ENCODE results near the gene PLA2G10. TPM values are rescaled to one million over a fixed set of nuclear protein-coding genes. Genes with fewer than 3 reads are reported as not detected.
A peak's percentile ranks its signal among the peaks of the same experiment; 100 is the strongest.

The PLA2G10 gene
- total and polyA plus RNA-seq, 9 of the 15 experiments (the other 6 are each of a cell fraction or from before 2014, with no cell fraction given), result not detected

GRCh38 chr16:14632693-14633569, 61.2 kb downstream of the PLA2G10 start, which contains the start of gene BFAR (continued):
- TF ChIP-seq LCOR (CRISPR knock-in tag; IDR thresholded peaks at IDR 0.05) (peak; percentile 10; the same call in 1 of the 2 replicates), FIP1L1 (IDR thresholded peaks at IDR 0.05; ENCODE audit: low read depth, low read length, poor library complexity, severe bottlenecking) (no peak), CHD2 (IDR thresholded peaks at IDR 0.05; ENCODE audit: low read depth, low read length) (peak; percentile 34; the same call in 1 of the 2 replicates), ZNF830 (CRISPR knock-in tag; IDR thresholded peaks at IDR 0.05) (no peak), NFIC (IDR thresholded peaks at IDR 0.05) (peak; percentile 51; the same call in 1 of the 2 replicates), NBN (IDR thresholded peaks at IDR 0.05; ENCODE audit: low read depth) (peak; percentile 17; the same call in 1 of the 2 replicates), SPI1 (IDR thresholded peaks at IDR 0.05; ENCODE audit: borderline replicate concordance, low read depth, low read length) (peak; percentile 68; the same call in 1 of the 2 replicates), CBX1 (IDR thresholded peaks at IDR 0.05; ENCODE audit: low read depth) (peak; percentile 34), ZBTB1 (CRISPR knock-in tag; IDR thresholded peaks at IDR 0.05; ENCODE audit: borderline replicate concordance, low read depth) (no peak; the same call in 1 of the 2 replicates), GABPA (tag; conservative IDR thresholded peaks at IDR 0.05; ENCODE audit: low read depth) (peak; percentile 94), CREB3L1 (IDR thresholded peaks at IDR 0.05; ENCODE audit: borderline replicate concordance, low read depth) (peak; percentile 47; the same call in 1 of the 2 replicates)
- TF ChIP-seq, protein P1, sequence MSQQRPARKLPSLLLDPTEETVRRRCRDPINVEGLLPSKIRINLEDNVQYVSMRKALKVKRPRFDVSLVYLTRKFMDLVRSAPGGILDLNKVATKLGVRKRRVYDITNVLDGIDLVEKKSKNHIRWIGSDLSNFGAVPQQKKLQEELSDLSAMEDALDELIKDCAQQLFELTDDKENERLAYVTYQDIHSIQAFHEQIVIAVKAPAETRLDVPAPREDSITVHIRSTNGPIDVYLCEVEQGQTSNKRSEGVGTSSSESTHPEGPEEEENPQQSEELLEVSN (IDR thresholded peaks at IDR 0.05; ENCODE audit: borderline replicate concordance in 1 of 2, extremely low read depth in 1 of 2, insufficient read depth in 1 of 2, insufficient read length in 1 of 2, low read depth in 1 of 2, low read length in 1 of 2, poor library complexity in 1 of 2, severe bottlenecking in 1 of 2), result peak in 1 of 2 experiments; percentile 48
- TF ChIP-seq, protein P2, sequence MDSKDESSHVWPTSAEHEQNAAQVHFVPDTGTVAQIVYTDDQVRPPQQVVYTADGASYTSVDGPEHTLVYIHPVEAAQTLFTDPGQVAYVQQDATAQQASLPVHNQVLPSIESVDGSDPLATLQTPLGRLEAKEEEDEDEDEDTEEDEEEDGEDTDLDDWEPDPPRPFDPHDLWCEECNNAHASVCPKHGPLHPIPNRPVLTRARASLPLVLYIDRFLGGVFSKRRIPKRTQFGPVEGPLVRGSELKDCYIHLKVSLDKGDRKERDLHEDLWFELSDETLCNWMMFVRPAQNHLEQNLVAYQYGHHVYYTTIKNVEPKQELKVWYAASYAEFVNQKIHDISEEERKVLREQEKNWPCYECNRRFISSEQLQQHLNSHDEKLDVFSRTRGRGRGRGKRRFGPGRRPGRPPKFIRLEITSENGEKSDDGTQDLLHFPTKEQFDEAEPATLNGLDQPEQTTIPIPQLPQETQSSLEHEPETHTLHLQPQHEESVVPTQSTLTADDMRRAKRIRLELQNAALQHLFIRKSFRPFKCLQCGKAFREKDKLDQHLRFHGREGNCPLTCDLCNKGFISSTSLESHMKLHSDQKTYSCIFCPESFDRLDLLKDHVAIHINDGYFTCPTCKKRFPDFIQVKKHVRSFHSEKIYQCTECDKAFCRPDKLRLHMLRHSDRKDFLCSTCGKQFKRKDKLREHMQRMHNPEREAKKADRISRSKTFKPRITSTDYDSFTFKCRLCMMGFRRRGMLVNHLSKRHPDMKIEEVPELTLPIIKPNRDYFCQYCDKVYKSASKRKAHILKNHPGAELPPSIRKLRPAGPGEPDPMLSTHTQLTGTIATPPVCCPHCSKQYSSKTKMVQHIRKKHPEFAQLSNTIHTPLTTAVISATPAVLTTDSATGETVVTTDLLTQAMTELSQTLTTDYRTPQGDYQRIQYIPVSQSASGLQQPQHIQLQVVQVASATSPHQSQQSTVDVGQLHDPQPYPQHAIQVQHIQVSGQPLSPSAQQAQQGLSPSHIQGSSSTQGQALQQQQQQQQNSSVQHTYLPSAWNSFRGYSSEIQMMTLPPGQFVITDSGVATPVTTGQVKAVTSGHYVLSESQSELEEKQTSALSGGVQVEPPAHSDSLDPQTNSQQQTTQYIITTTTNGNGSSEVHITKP (IDR thresholded peaks at IDR 0.05; ENCODE audit: partially characterized antibody), result peak; percentile 23
- TF ChIP-seq, protein P3, sequence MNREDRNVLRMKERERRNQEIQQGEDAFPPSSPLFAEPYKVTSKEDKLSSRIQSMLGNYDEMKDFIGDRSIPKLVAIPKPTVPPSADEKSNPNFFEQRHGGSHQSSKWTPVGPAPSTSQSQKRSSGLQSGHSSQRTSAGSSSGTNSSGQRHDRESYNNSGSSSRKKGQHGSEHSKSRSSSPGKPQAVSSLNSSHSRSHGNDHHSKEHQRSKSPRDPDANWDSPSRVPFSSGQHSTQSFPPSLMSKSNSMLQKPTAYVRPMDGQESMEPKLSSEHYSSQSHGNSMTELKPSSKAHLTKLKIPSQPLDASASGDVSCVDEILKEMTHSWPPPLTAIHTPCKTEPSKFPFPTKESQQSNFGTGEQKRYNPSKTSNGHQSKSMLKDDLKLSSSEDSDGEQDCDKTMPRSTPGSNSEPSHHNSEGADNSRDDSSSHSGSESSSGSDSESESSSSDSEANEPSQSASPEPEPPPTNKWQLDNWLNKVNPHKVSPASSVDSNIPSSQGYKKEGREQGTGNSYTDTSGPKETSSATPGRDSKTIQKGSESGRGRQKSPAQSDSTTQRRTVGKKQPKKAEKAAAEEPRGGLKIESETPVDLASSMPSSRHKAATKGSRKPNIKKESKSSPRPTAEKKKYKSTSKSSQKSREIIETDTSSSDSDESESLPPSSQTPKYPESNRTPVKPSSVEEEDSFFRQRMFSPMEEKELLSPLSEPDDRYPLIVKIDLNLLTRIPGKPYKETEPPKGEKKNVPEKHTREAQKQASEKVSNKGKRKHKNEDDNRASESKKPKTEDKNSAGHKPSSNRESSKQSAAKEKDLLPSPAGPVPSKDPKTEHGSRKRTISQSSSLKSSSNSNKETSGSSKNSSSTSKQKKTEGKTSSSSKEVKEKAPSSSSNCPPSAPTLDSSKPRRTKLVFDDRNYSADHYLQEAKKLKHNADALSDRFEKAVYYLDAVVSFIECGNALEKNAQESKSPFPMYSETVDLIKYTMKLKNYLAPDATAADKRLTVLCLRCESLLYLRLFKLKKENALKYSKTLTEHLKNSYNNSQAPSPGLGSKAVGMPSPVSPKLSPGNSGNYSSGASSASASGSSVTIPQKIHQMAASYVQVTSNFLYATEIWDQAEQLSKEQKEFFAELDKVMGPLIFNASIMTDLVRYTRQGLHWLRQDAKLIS (CRISPR knock-in tag; IDR thresholded peaks at IDR 0.05), result no peak
